GM12865 (cell line): Measurements from ENCODE around the gene PDGFB.

Experiments
- DNase-seq: peaks from one replicate; pipeline ENCODE4 v3.0.0; 2010; ENCODE audit warnings: low read depth
- H3K4me3 ChIP-seq: 2 replicates; pipeline ENCODE4 v1.5.1; 2011; ENCODE audit warnings: mild to moderate bottlenecking, low read depth, low read length, control low read depth
- CTCF ChIP-seq: IDR thresholded peaks from 2 replicates; pipeline ENCODE4 v1.5.1; 2011; ENCODE audit warnings: low read length, control low read depth, low read depth, inconsistent platforms; ENCODE audit not compliant: insufficient read depth; ENCODE audit errors: missing control alignments

The PDGFB gene

GRCh38 chr22:39225591-39225990, 19.2 kb downstream of the PDGFB start:
- H3K4me3 ChIP-seq: no peak overlapping the region
- no peak for TF ChIP-seq CTCF
- no peak for DNase-seq

GRCh38 chr22:39224550-39224949, 20.2 kb downstream of the PDGFB start:
- no peak for TF ChIP-seq CTCF
- no peak overlapping the region for H3K4me3 ChIP-seq
- DNase-seq: no peak

- no peak overlapping the region for H3K4me3 ChIP-seq
- no peak for TF ChIP-seq CTCF
- no peak for DNase-seq
Measured at GRCh38 chr22:39223091-39223710, 21.6 kb downstream of the PDGFB start.

GRCh38 chr22:39221999-39222686, 22.6 kb downstream of the PDGFB start:
- DNase-seq: no peak
- H3K4me3 ChIP-seq: no peak overlapping the region

GRCh38 chr22:39220890-39221850, 23.6 kb downstream of the PDGFB start:
- DNase-seq: no peak
- TF ChIP-seq CTCF: no peak
- no peak overlapping the region for H3K4me3 ChIP-seq

More at GRCh38 chr22:39221999-39222686, 22.6 kb downstream of the PDGFB start:
- no peak for TF ChIP-seq CTCF

- H3K4me3 ChIP-seq: no peak overlapping the region
- DNase-seq: no peak
- no peak for TF ChIP-seq CTCF
Measured at GRCh38 chr22:39220450-39220849, 24.3 kb downstream of the PDGFB start.
